ENCODE results near the gene TPCN2.
"Not testable (repeated sequence)": the region's sequence is repeated elsewhere in the genome, so short reads cannot be mapped to it uniquely, and the experiment has no call there.

Gene TPCN2

GRCh38 chr11:69127081-69127850 is 78.5 kb downstream of the TPCN2 start:
- no peak for DNase-seq (ENCODE audit: low read depth in 3 of 3, low spot score in 1 of 3)

DNA sequence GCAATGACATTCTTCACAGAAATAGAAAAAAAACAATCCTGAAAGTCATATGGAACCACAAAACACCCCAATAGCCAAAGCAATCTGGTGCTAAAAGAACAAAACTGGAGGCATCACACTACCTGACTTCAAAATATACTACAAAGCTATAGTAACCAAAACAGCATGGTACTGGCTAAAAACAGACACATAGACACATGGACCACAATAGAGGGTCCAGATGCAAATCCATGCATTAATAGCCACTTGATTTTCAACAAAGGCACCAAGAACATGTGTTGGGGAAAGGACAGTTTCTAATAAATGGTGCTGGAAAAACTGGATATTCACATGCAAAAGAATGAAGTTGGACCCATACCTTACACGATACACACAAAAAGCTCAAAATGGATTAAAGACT is 79.2 kb downstream of the TPCN2 start:
- no peak for DNase-seq (ENCODE audit: low read depth in 3 of 3, low spot score in 1 of 3)

DNA sequence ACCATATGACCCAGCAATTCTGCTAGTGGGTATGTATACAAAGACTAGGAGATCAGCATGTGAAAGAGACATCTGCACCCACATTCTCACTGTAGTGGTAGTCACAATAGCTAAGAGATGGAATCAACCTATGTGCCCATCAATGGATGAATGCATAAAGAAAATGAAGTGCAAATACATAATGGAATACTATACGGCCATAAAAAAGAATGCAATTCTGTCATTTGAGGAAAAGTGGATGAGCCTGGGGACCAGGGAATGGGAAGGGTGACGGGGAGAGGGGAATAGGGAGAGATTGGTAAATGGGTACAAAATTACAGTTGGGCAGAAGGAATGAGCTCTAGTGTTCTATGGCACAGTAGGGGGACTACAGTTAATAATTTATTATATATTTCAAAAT is 80.3 kb downstream of the TPCN2 start:
- no peak for DNase-seq (ENCODE audit: low read depth in 3 of 3, low spot score in 1 of 3)

DNA sequence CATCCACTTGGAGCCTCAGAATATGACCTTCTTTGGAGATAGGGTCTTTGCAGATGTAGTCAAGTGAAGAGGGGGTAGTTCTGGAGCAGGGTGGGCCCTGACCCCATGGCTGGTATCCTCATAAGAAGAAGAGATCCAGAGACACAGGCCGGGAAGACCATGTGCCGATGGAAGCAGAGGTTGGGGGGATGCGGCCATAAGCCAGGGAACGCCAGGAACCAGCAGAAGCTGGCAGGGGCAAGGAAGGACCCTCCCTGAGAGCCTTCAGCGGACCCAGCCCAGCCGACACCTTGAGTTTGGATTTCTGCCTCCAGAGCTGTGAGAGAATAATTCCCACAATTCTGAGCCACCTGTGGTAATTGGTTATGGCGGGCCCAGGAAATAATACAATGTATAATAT is 80.9 kb downstream of the TPCN2 start:
- no peak for DNase-seq (ENCODE audit: low read depth in 3 of 3, low spot score in 1 of 3)

DNA sequence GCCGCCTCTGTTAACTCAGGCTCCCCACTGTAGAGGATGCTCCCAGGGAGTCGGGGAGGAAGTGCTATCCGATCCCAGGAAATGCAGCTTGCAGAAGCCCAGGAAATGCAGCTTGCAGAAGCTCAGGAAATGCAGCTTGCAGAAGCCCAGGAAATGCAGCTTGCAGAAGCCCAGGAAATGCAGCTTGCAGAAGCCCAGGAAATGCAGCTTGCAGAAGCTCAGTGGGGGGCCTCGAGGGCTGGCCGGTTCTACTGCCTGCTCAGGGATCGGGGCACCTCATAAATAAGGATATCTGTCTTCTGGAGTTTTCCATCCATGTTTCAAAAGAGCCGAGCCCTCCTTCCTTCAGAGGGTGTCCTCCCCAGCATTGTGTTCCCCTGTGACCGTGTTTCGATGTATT is 81.9 kb downstream of the TPCN2 start:
- DNase-seq (ENCODE audit: low read depth in 3 of 3, low spot score in 1 of 3) = no peak

DNA sequence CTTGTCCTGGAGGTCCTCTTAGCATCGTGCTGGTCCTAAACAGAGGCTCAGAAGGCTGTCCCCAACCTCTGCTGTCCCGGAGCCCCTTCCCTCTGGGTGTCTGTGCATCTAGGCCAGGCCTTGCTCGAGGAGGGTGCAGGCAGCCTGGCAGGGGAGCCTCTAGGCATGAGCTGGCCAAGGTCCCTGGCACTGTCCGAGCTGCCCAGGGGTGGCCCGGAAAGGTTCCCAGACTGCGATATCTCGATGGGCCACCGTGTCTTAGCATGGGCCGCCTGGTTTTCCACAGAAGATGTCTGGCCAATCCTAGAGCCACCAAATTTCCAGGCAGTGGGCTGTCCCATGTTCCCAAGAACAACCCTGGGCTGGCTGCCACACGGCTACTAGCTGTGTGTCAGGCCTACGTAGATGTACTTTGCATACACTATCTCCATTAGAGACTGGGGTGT is 82.4 kb downstream of the TPCN2 start:
- no peak for DNase-seq (ENCODE audit: low read depth in 3 of 3, low spot score in 1 of 3)

DNA sequence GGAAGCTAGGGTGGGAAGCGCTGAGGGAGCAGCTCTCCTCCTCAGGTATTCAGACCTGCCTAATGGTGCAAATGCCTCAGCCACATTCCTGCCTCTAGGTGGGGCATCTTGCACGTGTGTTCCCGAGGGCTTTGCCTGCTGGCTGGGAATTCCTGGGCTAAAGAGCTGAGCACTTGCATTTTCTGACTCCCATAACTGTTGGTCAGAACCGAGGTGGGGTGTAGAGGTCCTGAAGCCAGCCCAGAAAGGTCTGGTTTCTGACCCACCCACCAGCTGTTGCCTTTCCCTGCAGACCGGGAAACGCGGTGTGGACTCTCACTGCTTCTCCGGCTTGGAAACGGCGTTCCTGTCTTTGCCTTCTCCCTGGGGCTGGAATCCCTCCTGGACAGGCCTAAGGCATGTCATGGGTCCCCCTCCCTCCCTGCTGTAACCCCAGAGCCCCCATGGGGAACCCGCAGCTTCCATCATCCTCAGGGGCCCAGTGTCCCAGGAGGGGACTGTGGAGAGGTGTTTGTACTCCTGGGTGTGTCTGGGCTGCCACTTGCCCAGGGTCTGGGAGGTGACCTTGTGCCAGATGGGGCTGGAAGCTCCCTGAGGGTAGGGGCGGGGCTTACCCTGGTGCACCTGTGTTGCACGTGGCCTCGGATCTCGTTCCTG is 83.0 kb downstream of the TPCN2 start:
- DNase-seq (ENCODE audit: low read depth in 3 of 3, low spot score in 1 of 3) = no peak

- DNase-seq (ENCODE audit: low read depth in 3 of 3, low spot score in 1 of 3) = no peak
Measured at GRCh38 chr11:69132301-69132670, 83.6 kb downstream of the TPCN2 start.

GRCh38 chr11:69133251-69133650 is 84.5 kb downstream of the TPCN2 start:
- no peak for DNase-seq (ENCODE audit: low read depth in 3 of 3, low spot score in 1 of 3)

- not testable (repeated sequence) for DNase-seq (ENCODE audit: low read depth in 3 of 3, low spot score in 1 of 3)
Measured at GRCh38 chr11:69134182-69134581, 85.5 kb downstream of the TPCN2 start.

GRCh38 chr11:69134957-69135356 is 86.2 kb downstream of the TPCN2 start:
- DNase-seq (ENCODE audit: low read depth in 3 of 3, low spot score in 1 of 3) = no peak

DNA sequence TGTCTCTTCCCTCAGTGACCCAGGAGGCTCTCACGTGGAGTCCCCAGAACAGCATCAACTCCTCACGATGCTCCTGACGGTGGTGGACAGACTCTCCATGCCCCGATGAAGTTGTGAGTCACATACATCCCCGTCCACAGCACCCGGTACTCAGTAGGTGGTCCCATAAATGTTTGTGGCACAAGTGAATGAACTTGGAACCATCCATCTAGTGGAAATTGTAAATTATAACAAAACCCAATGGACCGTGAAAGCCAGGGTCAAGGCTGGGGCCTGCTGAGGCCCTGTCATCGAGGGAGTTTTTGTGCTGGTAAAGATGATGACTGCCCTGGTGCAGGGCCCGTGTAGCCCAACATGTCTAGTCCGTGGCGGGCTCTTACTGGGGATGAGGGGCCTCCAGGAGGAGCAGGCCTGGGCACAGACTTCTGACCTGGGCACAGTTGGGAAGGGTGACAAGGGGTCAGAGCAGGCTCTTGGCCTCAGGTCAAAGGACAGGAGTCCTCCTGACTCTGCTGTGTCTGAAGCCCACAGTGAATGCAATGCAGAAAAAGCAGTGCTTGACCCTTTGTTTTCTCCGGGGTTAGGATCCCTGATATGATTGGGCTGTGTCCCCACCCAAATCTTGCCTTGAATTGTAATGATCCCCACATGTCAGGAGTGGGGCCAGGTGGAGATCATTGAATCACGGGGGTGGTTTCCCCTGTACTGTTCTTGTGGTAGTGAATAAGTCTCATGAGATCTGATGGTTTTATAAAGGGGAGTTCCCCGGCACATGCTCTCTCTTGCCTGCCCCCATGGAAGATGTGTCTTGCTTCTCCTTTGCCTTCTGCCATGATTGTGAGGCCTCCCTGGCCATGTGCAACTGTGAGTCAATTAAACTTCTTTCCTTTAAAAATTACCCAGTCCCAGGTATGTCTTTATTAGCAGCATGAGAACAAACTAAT is 87.0 kb downstream of the TPCN2 start:
- DNase-seq (ENCODE audit: low read depth in 3 of 3, low spot score in 1 of 3) = no peak

DNA sequence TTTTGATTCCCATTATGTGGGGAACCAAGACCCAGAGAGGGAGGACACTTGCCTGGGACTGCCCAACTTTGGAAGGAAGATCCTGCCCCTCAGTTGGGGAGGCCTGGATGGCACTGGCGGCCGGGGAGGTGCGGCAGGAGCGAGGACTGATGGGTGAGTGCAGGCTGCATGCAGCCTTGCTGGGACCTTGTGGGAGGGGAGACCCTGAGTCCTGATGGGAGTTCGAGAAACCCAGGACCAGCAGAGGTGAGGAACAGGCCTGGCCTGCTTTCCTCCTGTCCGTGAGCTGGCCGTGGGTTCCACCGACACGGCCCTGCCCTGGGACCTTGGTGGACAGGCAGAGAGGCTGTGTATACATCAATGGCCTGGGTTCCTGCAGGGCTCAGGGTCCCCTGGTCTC is 87.7 kb downstream of the TPCN2 start:
- no peak for DNase-seq (ENCODE audit: low read depth in 3 of 3, low spot score in 1 of 3)

GRCh38 chr11:69137151-69137844 is 88.6 kb downstream of the TPCN2 start:
- DNase-seq (ENCODE audit: low read depth in 3 of 3, low spot score in 1 of 3) = no peak

DNA sequence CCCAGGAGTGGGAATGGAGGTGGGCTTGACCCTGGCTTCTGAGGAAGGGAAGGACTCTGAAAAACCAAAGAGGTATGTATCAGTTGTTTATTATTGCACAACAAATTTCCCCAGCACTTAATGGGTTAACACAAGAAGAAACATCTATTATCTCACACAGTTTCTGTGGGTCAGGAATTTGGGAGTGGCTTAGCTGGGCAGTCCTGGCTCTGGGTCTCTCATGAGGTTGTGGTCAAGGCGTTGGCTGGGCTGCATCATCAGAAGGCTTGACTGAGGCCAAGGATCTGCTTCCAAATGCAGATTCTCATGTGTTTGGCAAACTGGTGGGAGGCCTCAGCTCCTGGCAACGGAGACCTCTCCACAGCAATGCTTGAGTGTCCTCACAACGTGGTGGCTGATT is 89.5 kb downstream of the TPCN2 start:
- DNase-seq (ENCODE audit: low read depth in 3 of 3, low spot score in 1 of 3) = no peak

DNA sequence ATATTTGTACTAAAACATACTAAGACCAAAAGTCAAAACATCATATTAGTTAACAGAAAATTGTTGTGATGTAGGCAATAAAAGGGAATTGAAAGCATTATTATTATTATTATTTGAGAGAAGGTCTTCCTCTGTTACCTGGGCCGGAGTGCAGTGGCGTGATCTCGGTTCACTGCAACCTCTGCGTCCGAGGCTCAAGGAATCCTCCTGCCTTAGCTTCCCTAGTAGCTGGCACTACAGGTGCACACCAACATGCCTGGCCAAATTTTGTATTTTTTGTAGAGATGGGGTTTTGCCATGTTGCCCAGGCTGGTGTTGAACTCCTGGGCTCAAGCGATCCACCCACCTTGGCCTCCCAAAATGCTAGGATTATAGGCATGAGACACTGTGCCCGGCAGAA is 91.4 kb downstream of the TPCN2 start:
- not testable (repeated sequence) for DNase-seq (ENCODE audit: low read depth in 3 of 3, low spot score in 1 of 3)

DNA sequence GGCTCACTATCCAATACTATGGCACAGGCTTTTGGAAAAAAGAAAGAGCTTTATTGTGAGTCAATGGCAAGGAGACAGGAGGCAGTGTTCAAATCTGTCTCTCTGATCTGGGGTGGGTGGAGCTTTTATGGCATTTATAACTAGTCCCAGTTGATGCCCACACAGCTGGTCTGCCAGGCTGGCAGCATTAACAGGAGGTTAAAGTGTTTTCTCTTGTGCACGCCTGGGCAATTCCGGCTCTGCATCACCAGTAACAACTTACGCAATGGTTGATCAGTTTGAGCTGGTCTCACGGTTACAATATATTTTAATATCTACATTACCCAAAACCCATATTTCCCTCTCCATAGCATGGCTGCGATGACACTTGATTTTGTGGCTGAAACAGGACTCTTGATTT is 91.9 kb downstream of the TPCN2 start:
- no peak for DNase-seq (ENCODE audit: low read depth in 3 of 3, low spot score in 1 of 3)

GRCh38 chr11:69141742-69142141 is 93.0 kb downstream of the TPCN2 start:
- DNase-seq (ENCODE audit: low read depth in 3 of 3, low spot score in 1 of 3) = no peak

DNA sequence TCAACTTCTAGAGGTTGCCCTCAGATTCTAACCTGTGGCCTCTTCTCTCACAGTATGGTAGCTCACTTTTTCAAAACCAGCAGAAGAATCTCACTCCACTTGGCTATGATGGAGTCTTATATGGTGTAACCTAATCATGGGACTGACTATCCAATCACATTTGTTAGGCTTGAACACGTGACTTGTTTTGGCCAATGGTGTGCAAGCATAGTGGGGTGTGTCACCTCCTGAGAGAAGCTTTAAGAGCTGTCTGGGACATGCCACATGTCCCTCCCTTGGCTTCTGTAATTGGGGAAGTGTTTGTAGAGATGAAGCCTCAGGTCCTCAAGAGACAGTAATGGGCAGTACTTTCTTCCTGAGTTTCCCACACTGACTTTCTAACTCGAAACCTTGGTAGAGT is 94.2 kb downstream of the TPCN2 start:
- no peak for DNase-seq (ENCODE audit: low read depth in 3 of 3, low spot score in 1 of 3)

GRCh38 chr11:69144316-69145049 is 95.8 kb downstream of the TPCN2 start:
- DNase-seq (ENCODE audit: low read depth in 3 of 3, low spot score in 1 of 3) = no peak

- no peak for DNase-seq (ENCODE audit: low read depth in 3 of 3, low spot score in 1 of 3)
Measured at GRCh38 chr11:69145050-69145380, 96.3 kb downstream of the TPCN2 start.

Data from stimulated activated CD4-positive, alpha-beta T cell treated with anti-CD3 and anti-CD28 coated beads, TNF-alpha, amount 100 ng/mL, for 1 hour (primary cell).